Transverse colon (tissue), 3 donors: ENCODE results near the gene COL6A1.

Experiments used
- POLR2A ChIP-seq: fragments of 450-650 bp; IDR thresholded peaks from one replicate; pipeline ENCODE4 v1.6.1; 2016; ENCODE audit warnings: antibody characterized with exemption, mild to moderate bottlenecking, moderate library complexity
- TF ChIP-seq, protein P1 (sequence below), 5 experiments: fragments of 200-600 bp in 3 of 5; fragments of 450-650 bp in 2 of 5; sonication (generic) in 3 of 5; IDR thresholded peaks; 1 replicate in 2 of 5; 2 replicates in 3 of 5; pipeline ENCODE4 v1.5.1; 2016 to 2017; ENCODE audit warnings: antibody characterized with exemption in 5 of 5, inconsistent platforms in 3 of 5, mild to moderate bottlenecking in 2 of 5, moderate library complexity in 1 of 5

DNA sequence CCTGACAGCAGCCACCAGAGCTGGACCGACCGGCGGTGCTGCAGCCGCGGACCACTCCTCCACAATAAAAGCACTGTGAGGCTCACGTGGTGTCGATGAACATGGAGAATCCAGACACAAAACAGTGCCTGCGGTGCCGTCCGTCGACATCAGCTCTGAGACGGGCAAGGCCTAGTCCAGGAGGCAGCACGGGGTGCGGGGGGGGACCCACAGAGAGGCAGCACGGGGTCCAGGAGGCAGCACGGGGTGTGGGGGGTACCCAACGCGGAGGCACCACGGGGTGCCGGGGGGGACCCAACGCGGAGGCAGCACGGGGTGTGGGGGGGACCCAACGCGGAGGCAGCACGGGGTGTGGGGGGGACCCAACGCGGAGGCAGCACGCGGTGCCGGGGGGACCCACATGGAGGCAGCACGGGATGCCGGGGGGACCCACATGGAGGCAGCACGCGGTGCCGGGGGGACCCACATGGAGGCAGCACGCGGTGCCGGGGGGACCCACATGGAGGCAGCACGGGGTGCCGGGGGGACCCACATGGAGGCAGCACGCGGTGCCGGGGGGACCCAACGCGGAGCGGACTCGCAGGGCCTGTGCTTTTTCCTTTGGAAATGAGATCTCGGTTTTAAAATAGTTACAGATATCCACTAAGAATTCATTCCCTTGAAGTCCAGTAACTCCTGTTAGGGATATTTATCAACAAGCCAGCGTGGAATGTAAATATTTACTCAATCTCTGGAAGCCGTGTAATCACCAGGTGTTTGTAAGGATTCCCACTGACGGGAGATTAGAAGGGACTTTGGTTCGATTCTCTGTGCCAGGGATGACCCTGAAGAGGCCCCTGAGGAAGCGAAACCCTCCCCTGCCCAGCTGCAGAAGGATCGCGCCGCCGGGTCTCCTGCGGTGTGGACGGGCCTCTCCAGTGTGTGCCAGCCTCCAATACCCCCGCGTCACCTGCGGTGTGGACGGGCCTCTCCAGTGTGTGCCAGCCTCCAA lies 52.1 kb downstream of the COL6A1 start:
- no peak for TF ChIP-seq POLR2A
- TF ChIP-seq, protein P1, sequence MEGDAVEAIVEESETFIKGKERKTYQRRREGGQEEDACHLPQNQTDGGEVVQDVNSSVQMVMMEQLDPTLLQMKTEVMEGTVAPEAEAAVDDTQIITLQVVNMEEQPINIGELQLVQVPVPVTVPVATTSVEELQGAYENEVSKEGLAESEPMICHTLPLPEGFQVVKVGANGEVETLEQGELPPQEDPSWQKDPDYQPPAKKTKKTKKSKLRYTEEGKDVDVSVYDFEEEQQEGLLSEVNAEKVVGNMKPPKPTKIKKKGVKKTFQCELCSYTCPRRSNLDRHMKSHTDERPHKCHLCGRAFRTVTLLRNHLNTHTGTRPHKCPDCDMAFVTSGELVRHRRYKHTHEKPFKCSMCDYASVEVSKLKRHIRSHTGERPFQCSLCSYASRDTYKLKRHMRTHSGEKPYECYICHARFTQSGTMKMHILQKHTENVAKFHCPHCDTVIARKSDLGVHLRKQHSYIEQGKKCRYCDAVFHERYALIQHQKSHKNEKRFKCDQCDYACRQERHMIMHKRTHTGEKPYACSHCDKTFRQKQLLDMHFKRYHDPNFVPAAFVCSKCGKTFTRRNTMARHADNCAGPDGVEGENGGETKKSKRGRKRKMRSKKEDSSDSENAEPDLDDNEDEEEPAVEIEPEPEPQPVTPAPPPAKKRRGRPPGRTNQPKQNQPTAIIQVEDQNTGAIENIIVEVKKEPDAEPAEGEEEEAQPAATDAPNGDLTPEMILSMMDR (IDR thresholded peaks at IDR 0.05): no peak
